Kidney (tissue), 14 donors: ENCODE results near the gene ZNF611. TPM values are rescaled to one million over a fixed set of nuclear protein-coding genes. Genes with fewer than 3 reads are reported as not detected.

ENCODE experiments used
- DNase-seq, 5 donors: peaks; one replicate each; pipeline ENCODE4 v3.0.0-alpha.2; 2013 to 2020
- FAIRE-seq: peaks from 2 replicates; lab custom pipeline; 2012; peaks lifted over from hg19 to GRCh38; lab: Jason Lieb, UNC
- H3K27ac ChIP-seq, 2 donors: one replicate each; pipeline ENCODE4 v1.7.0; 2013; ENCODE audit warnings: low read depth in 2 of 2, low read length in 2 of 2, inconsistent platforms in 1 of 2
- H3K27me3 ChIP-seq: one replicate; pipeline ENCODE4 v1.7.1; 2013; ENCODE audit warnings: low read length, inconsistent platforms; ENCODE audit not compliant: control insufficient read depth, insufficient read depth
- H3K36me3 ChIP-seq, 3 donors: one replicate each; pipeline versions ENCODE4 v1.7.0 to v1.7.1; 2013; ENCODE audit warnings: low read length in 3 of 3, control low read depth in 1 of 3, inconsistent platforms in 1 of 3; ENCODE audit not compliant: insufficient read depth in 3 of 3, control insufficient read depth in 2 of 3
- H3K4me1 ChIP-seq, 3 donors: one replicate each; pipeline versions ENCODE4 v1.7.0 to v1.7.1; 2013; ENCODE audit warnings: low read length in 3 of 3, inconsistent platforms in 1 of 3, low read depth in 1 of 3; ENCODE audit not compliant: control insufficient read depth in 2 of 3, insufficient read depth in 2 of 3
- H3K4me3 ChIP-seq, 3 donors: one replicate each; pipeline versions ENCODE4 v1.7.0 to v1.8.1; 2013; ENCODE audit warnings: low read length in 3 of 3, control low read depth in 1 of 3, inconsistent platforms in 1 of 3
- H3K9ac ChIP-seq, 3 donors: one replicate each; pipeline versions ENCODE4 v1.7.0 to v1.7.1; 2013; ENCODE audit warnings: low read length in 3 of 3, control low read depth in 1 of 3, inconsistent platforms in 1 of 3
- H3K9me3 ChIP-seq, 3 donors: one replicate each; pipeline versions ENCODE4 v1.7.0 to v1.7.1; 2013; ENCODE audit warnings: low read length in 3 of 3, control low read depth in 1 of 3, inconsistent platforms in 1 of 3; ENCODE audit not compliant: control insufficient read depth in 2 of 3, insufficient read depth in 1 of 3
- CTCF ChIP-seq: IDR thresholded peaks from 3 replicates; pipeline ENCODE4 v1.5.1; 2012; ENCODE audit warnings: mild to moderate bottlenecking, moderate library complexity, borderline replicate concordance; ENCODE audit not compliant: insufficient read depth; ENCODE audit errors: extremely low read depth
- intact Hi-C: fragments of 100-400 bp; cut with DNase I; formaldehyde crosslinking; loops from one replicate; pipeline ENCODE4 v1.11.1; 2022
- polyA plus RNA-seq: library from polyadenylated mRNA; stranded (reverse); fragments of 350-450 nt; fragmentation: Illumina TruSeq; extraction: RNeasy Lipid Tissue Mini Kit (QIAGEN cat#74804); gene quantifications from one replicate; pipeline ENCODE4 v1.2.3, GENCODE V29; 2014; ENCODE audit warnings: low read depth, low replicate concordance; ENCODE audit not compliant: insufficient read depth
- total RNA-seq: library from RNA; stranded (reverse); fragmentation: NEBNext Ultra II Directional; extraction: Animal tissue kit (Norgen Biotek cat#: 25700); gene quantifications from one replicate; pipeline ENCODE4 v1.2.1, GENCODE V29; 2021
- donor health status: control.
- donor health status: control.
- donor health status: control.
- donor health status: control.
- donor health status: control.
- donor health status: DM: yes; HTN: yes; CAD: no.
- donor health status: Normal renal cell carcinoma (clear cell type).

Gene ZNF611
- total and polyA plus RNA-seq, 2 donors from 2014 or later, result 3.6 to 42.7 TPM

GRCh38 chr19:52665027-52665426 is 69.8 kb downstream of the ZNF611 start:
- no peak for TF ChIP-seq CTCF

GRCh38 chr19:52664461-52664860 is 70.4 kb downstream of the ZNF611 start:
- H3K36me3 ChIP-seq, result peaks cover 0 to 6% (median 0%) of the 10 kb centered on the region in 3 donors
- peak overlapping the region in 1 of 3 donors; percentile 29 for H3K9ac ChIP-seq
- no peak for FAIRE-seq
- intact Hi-C loops, result no loop called here
- no peak overlapping the region for H3K4me3 ChIP-seq
- peak in 2 of 5 donors; percentile 52 to 75 for DNase-seq
- no peaks in the 10 kb centered on the region for H3K27me3 ChIP-seq
- no peaks in the 10 kb centered on the region for H3K9me3 ChIP-seq
- peaks cover 0 to 13% (median 6%) of the 10 kb centered on the region in 3 donors for H3K4me1 ChIP-seq
- TF ChIP-seq CTCF, result no peak
- peak overlapping the region in 1 of 2 donors; percentile 20 for H3K27ac ChIP-seq

More at GRCh38 chr19:52665027-52665426, 69.8 kb downstream of the ZNF611 start:
- Histone ChIP-seq H3K4me1 (peaks cover 0 to 13% (median 6%) of the 10 kb centered on the region in 3 donors), H3K27ac (peak overlapping the region; percentile 11 to 69), H3K27me3 (no peaks in the 10 kb centered on the region), H3K9me3 (no peaks in the 10 kb centered on the region), H3K4me3 (no peak overlapping the region), H3K9ac (peak overlapping the region in 1 of 3 donors; percentile 29), H3K36me3 (peaks cover 0 to 5% (median 0%) of the 10 kb centered on the region in 3 donors)
- intact Hi-C loops, result no loop called here
- peak in 1 of 5 donors; percentile 20 for DNase-seq
- no peak for FAIRE-seq

GRCh38 chr19:52662631-52663030 is 72.2 kb downstream of the ZNF611 start:
- H3K4me1 ChIP-seq, result peaks cover 0 to 13% (median 6%) of the 10 kb centered on the region in 3 donors
- no peaks in the 10 kb centered on the region for H3K9me3 ChIP-seq
- no peak for FAIRE-seq
- no peak for TF ChIP-seq CTCF
- H3K9ac ChIP-seq, result no peak overlapping the region
- DNase-seq, result no peak
- intact Hi-C loops, result no loop called here
- H3K4me3 ChIP-seq, result no peak overlapping the region
- H3K27me3 ChIP-seq, result no peaks in the 10 kb centered on the region
- H3K36me3 ChIP-seq, result peaks cover 0 to 6% (median 0%) of the 10 kb centered on the region in 3 donors
- peak overlapping the region in 1 of 2 donors; percentile 34 for H3K27ac ChIP-seq

- no peak for TF ChIP-seq CTCF
- FAIRE-seq (no peak), DNase-seq (no peak)
- no peak overlapping the region for H3K27ac ChIP-seq
- no peak overlapping the region for H3K4me3 ChIP-seq
- peaks cover 0 to 6% (median 6%) of the 10 kb centered on the region in 3 donors for H3K4me1 ChIP-seq
- no peaks in the 10 kb centered on the region for H3K9me3 ChIP-seq
- no peaks in the 10 kb centered on the region for H3K27me3 ChIP-seq
- peaks cover 0 to 6% (median 0%) of the 10 kb centered on the region in 3 donors for H3K36me3 ChIP-seq
- H3K9ac ChIP-seq, result no peak overlapping the region
- intact Hi-C loops, result no loop called here
Observed at GRCh38 chr19:52660981-52661380, 73.9 kb downstream of the ZNF611 start.
